PC-3 (cell line): ENCODE measurements around the gene CHMP6. TPM values are rescaled to one million over a fixed set of nuclear protein-coding genes. Genes with fewer than 3 reads are reported as not detected.

Experiments used
- ATAC-seq: fragments of 200-7000 bp; cut with Tn5 transposase; 2 replicates; pipeline ENCODE4 v1.9.1; 2020; ENCODE audit warnings: mild to moderate bottlenecking, moderate library complexity
- BruUV-seq: library from RNA; stranded (reverse); fragments of 400-500 nt; replicated peaks from 2 replicates; lab custom pipeline; 2021; lab: Mats Ljungman, UMichigan
- CTCF ChIA-PET: fragments of 300-600 bp; sonication (Branson Sonifier 250); formaldehyde crosslinking; loops from one replicate; lab custom pipeline; 2022; ENCODE audit warnings: antibody characterized with exemption; lab: Charles Lee
- POLR2A ChIA-PET: fragments of 300-600 bp; sonication (Branson Sonifier 250); formaldehyde crosslinking; loops from one replicate; lab custom pipeline; 2022; ENCODE audit warnings: antibody characterized with exemption; ENCODE audit not compliant: unreplicated experiment; lab: Charles Lee
- DNase-seq: peaks from one replicate; pipeline ENCODE4 v3.0.0-alpha.2; 2015
- H2AFZ ChIP-seq: fragments of 300-600 bp; sonication (generic); 2 replicates; pipeline ENCODE4 v1.6.0; 2016; ENCODE audit warnings: antibody characterized with exemption, low read length
- H3F3A ChIP-seq: fragments of 300-600 bp; sonication (generic); one replicate; pipeline ENCODE4 v1.6.0; 2017; ENCODE audit warnings: antibody characterized with exemption, low read length, control low read depth, mild to moderate bottlenecking; ENCODE audit not compliant: unreplicated experiment
- H3K27ac ChIP-seq: fragments of 300-600 bp; sonication (generic); 2 replicates; pipeline ENCODE4 v1.5.1; 2016; ENCODE audit warnings: mild to moderate bottlenecking, low read length
- H3K27me3 ChIP-seq: fragments of 300-600 bp; sonication (generic); 2 replicates; pipeline ENCODE4 v1.6.1; 2016; ENCODE audit warnings: low read length, mixed read lengths
- H3K36me3 ChIP-seq: fragments of 300-600 bp; sonication (generic); 2 replicates; pipeline ENCODE4 v1.6.1; 2016; ENCODE audit warnings: low read depth, mixed run types, low read length, mixed read lengths
- H3K4me1 ChIP-seq: fragments of 300-600 bp; sonication (generic); 2 replicates; pipeline ENCODE4 v1.5.1; 2016; ENCODE audit warnings: low read length; ENCODE audit not compliant: insufficient read depth
- H3K4me2 ChIP-seq: fragments of 300-600 bp; sonication (generic); 2 replicates; pipeline ENCODE4 v1.6.0; 2016; ENCODE audit warnings: low read length
- H3K4me3 ChIP-seq: fragments of 300-600 bp; sonication (generic); 2 replicates; pipeline ENCODE4 v1.5.1; 2016; ENCODE audit warnings: mild to moderate bottlenecking, low read length, mixed read lengths
- H3K79me2 ChIP-seq: fragments of 300-600 bp; sonication (generic); 2 replicates; pipeline ENCODE4 v1.6.1; 2017; ENCODE audit warnings: low read length, mixed read lengths
- H3K9ac ChIP-seq: fragments of 300-600 bp; sonication (generic); 2 replicates; pipeline ENCODE4 v1.6.0; 2016; ENCODE audit warnings: mild to moderate bottlenecking, low read length
- H3K9me2 ChIP-seq: fragments of 300-600 bp; sonication (generic); replicated peaks from 2 replicates; pipeline ENCODE4 v1.6.1; 2016; ENCODE audit warnings: mixed run types, low read length, mixed read lengths
- H3K9me3 ChIP-seq: fragments of 300-600 bp; sonication (generic); 2 replicates; pipeline ENCODE4 v1.6.1; 2016; ENCODE audit warnings: low read length, mixed read lengths
- H4K20me1 ChIP-seq: fragments of 300-600 bp; sonication (generic); 2 replicates; pipeline ENCODE4 v1.6.1; 2016; ENCODE audit warnings: low read length, mixed read lengths
- EZH2 ChIP-seq: fragments of 300-600 bp; sonication (generic); IDR thresholded peaks from one replicate; pipeline ENCODE4 v1.6.1; 2017; ENCODE audit warnings: antibody characterized with exemption, mild to moderate bottlenecking, low read length; ENCODE audit not compliant: unreplicated experiment
- EZH2phosphoT487 ChIP-seq: fragments of 300-600 bp; sonication (generic); IDR thresholded peaks from 2 replicates; pipeline ENCODE4 v1.6.1; 2018; ENCODE audit warnings: mild to moderate bottlenecking, antibody characterized with exemption, low read length, borderline replicate concordance
- intact Hi-C: fragments of 100-400 bp; cut with micrococcal nuclease; formaldehyde crosslinking; loops from 2 replicates; pipeline ENCODE4 v1.9.0; 2023
- total RNA-seq: library from RNA; depleted of rRNA; stranded (reverse); fragments of >200 nt; gene quantifications from 2 replicates; pipeline ENCODE4 v1.2.3, GENCODE V29; 2014
- TF ChIP-seq, protein P1 (sequence below): fragments of 300-600 bp; sonication (generic); conservative IDR thresholded peaks from 2 replicates; pipeline ENCODE4 v1.5.1; 2017; ENCODE audit warnings: antibody characterized with exemption, low read depth, mild to moderate bottlenecking, low read length

The CHMP6 gene
- total RNA-seq, 1 experiment from 2014 or later, result 26.1 TPM

DNA sequence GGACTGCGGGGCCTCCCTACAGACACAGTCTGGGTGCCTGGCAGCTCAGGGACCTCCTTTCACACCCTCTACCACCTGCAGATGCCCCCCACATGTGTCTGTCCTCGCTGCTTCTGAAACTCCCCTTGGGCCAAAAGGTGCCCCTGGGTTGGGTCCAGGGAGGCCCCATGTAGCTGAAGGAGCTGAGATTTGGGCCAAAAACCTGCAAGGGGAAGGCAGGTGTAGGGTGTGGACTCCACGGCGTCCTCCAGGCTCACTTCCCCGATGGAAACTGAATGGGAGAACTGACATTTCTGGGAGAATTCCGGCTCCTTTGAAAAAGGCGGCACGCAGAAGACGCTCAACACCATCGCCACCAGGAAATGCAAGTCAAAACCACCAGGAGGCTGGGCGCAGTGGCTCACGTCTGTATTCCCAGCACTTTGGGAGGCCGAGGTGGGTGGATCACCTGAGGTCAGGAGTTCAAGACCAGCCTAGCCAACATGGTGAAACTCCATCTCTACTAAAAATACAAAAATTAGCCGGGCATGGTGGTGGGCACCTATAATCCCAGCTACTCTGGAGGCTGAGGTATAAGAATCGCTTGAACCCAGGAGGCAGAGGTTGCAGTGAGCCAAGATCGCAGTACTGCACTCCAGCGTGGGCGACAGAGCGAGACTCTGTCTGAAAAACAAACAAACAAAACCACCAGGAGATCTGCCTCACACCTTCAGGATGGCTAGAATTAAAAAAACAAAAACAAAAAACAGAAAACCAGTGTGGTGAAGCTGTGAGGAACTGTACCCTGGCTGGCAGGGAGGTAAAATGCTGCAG, 30.1 kb downstream of the CHMP6 start:
- H3K4me3 ChIP-seq, result no peak overlapping the region
- DNase-seq (no peak), ATAC-seq (no peak)
- H3K9ac ChIP-seq, result no peak overlapping the region
- POLR2A ChIA-PET, result no interaction called here
- no peaks in the 10 kb centered on the region for H3F3A ChIP-seq
- no peaks in the 10 kb centered on the region for H3K36me3 ChIP-seq
- no peak overlapping the region for H2AFZ ChIP-seq
- peaks cover 16% of the 10 kb centered on the region for H3K27me3 ChIP-seq
- TF ChIP-seq EZH2 (no peak), EZH2phosphoT487 (no peak)
- TF ChIP-seq, protein P1, sequence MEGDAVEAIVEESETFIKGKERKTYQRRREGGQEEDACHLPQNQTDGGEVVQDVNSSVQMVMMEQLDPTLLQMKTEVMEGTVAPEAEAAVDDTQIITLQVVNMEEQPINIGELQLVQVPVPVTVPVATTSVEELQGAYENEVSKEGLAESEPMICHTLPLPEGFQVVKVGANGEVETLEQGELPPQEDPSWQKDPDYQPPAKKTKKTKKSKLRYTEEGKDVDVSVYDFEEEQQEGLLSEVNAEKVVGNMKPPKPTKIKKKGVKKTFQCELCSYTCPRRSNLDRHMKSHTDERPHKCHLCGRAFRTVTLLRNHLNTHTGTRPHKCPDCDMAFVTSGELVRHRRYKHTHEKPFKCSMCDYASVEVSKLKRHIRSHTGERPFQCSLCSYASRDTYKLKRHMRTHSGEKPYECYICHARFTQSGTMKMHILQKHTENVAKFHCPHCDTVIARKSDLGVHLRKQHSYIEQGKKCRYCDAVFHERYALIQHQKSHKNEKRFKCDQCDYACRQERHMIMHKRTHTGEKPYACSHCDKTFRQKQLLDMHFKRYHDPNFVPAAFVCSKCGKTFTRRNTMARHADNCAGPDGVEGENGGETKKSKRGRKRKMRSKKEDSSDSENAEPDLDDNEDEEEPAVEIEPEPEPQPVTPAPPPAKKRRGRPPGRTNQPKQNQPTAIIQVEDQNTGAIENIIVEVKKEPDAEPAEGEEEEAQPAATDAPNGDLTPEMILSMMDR, result no peak
- no TSS peak for BruUV-seq
- H3K9me2 ChIP-seq, result no peaks in the 10 kb centered on the region
- no peaks in the 10 kb centered on the region for H3K79me2 ChIP-seq
- no peaks in the 10 kb centered on the region for H4K20me1 ChIP-seq
- CTCF ChIA-PET, result no interaction called here
- intact Hi-C loops, result no loop called here
- peaks cover 3% of the 10 kb centered on the region; the same call in 1 of the 2 replicates for H3K4me1 ChIP-seq
- 0 out of 2 replicates have a peak, but pooled peaks cover 2% of the 10 kb centered on the region for H3K9me3 ChIP-seq
- H3K4me2 ChIP-seq, result no peak overlapping the region
- no peak overlapping the region for H3K27ac ChIP-seq

DNA sequence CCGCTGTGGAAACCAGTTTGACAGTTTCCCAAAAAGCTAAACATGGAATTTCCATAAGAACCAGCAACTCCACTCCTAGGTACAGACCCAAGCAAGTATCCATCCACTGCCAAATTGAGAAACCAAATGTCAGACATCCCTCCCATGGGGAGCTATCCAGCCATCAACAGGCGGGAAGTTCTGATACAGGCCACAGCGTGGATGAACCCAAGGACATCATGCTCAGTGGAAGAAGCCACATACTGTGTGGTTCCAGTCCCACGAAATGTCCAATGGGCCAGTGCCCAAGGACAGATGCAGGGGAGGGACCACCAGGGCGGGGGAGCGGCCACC, 30.7 kb downstream of the CHMP6 start:
- Histone ChIP-seq H4K20me1 (no peaks in the 10 kb centered on the region), H3K4me2 (no peak overlapping the region), H3K27me3 (peaks cover 22% of the 10 kb centered on the region), H3K79me2 (no peaks in the 10 kb centered on the region), H3K9ac (no peak overlapping the region), H3K9me3 (no peaks in the 10 kb centered on the region), H3K9me2 (no peaks in the 10 kb centered on the region), H2AFZ (no peak overlapping the region), H3K27ac (no peak overlapping the region), H3K36me3 (no peaks in the 10 kb centered on the region), H3F3A (no peaks in the 10 kb centered on the region), H3K4me3 (no peak overlapping the region), H3K4me1 (peaks cover 6% of the 10 kb centered on the region; the same call in 1 of the 2 replicates)
- no peak for DNase-seq
- intact Hi-C loops, result no loop called here
- ATAC-seq, result no peak
- TF ChIP-seq EZH2phosphoT487, result no peak
- TF ChIP-seq, protein P1, result no peak
- TF ChIP-seq EZH2, result no peak
- no TSS peak for BruUV-seq
- ChIA-PET CTCF (no interaction called here), POLR2A (interaction anchor here (0.6 kb wide), 1 partner anchor 75 kb away, joined by 11 read pairs; no protein-coding TSS in a partner anchor)
